ENCODE data around the gene PDLIM7. TPM values are rescaled to one million over a fixed set of nuclear protein-coding genes. Genes with fewer than 3 reads are reported as not detected.

The PDLIM7 gene
- total RNA-seq, 2 donors from 2014 or later, result 196 to 241 TPM

- H3K27me3 Mint-ChIP-seq (ENCODE audit: insufficient read depth), result no peaks in the 10 kb centered on the region
- DNase-seq, result no peak
- Histone ChIP-seq H3K36me3 (ENCODE audit: control insufficient read depth, insufficient read depth, low read length) (peaks cover 86% of the 10 kb centered on the region), H3K4me1 (ENCODE audit: control insufficient read depth, insufficient read depth, low read length) (peaks cover 13% of the 10 kb centered on the region), H3K27ac (ENCODE audit: low read depth, low read length) (no peak overlapping the region), H3K9me3 (ENCODE audit: control insufficient read depth, low read length) (no peaks in the 10 kb centered on the region), H3K9ac (ENCODE audit: extremely low read depth, low read length, poor library complexity, severe bottlenecking) (no peak overlapping the region), H3K27me3 (ENCODE audit: control insufficient read depth, insufficient read depth, low read length, poor library complexity, severe bottlenecking) (no peaks in the 10 kb centered on the region), H3K4me3 (ENCODE audit: low read length) (no peak overlapping the region)
- H3K36me3 Mint-ChIP-seq (ENCODE audit: low read depth), result peaks cover 58% of the 10 kb centered on the region
- 95 to 100% methylated on average over 2 of the region's 2 CpGs for WGBS, 2 experiments (ENCODE audit: insufficient coverage in 1 of 2, insufficient read length in 1 of 2)
- no peak overlapping the region for H3K4me3 Mint-ChIP-seq
- TF ChIP-seq, protein P1, sequence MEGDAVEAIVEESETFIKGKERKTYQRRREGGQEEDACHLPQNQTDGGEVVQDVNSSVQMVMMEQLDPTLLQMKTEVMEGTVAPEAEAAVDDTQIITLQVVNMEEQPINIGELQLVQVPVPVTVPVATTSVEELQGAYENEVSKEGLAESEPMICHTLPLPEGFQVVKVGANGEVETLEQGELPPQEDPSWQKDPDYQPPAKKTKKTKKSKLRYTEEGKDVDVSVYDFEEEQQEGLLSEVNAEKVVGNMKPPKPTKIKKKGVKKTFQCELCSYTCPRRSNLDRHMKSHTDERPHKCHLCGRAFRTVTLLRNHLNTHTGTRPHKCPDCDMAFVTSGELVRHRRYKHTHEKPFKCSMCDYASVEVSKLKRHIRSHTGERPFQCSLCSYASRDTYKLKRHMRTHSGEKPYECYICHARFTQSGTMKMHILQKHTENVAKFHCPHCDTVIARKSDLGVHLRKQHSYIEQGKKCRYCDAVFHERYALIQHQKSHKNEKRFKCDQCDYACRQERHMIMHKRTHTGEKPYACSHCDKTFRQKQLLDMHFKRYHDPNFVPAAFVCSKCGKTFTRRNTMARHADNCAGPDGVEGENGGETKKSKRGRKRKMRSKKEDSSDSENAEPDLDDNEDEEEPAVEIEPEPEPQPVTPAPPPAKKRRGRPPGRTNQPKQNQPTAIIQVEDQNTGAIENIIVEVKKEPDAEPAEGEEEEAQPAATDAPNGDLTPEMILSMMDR (conservative IDR thresholded peaks at IDR 0.05), result no peak
- no peaks in the 10 kb centered on the region for H3K9me3 Mint-ChIP-seq
- peaks cover 10% of the 10 kb centered on the region for H3K4me1 Mint-ChIP-seq
- peak overlapping the region; percentile 21 for H3K27ac Mint-ChIP-seq
Observed at GRCh38 chr5:177539411-177539810, 42.0 kb upstream of the PDLIM7 start.

GRCh38 chr5:177538876-177539275 lies 41.5 kb upstream of the PDLIM7 start:
- no peak for DNase-seq
- no peaks in the 10 kb centered on the region for H3K9me3 Mint-ChIP-seq
- H3K27me3 Mint-ChIP-seq (ENCODE audit: insufficient read depth), result no peaks in the 10 kb centered on the region
- Histone ChIP-seq H3K27ac (ENCODE audit: low read depth, low read length) (no peak overlapping the region), H3K9ac (ENCODE audit: extremely low read depth, low read length, poor library complexity, severe bottlenecking) (no peak overlapping the region), H3K27me3 (ENCODE audit: control insufficient read depth, insufficient read depth, low read length, poor library complexity, severe bottlenecking) (no peaks in the 10 kb centered on the region), H3K4me1 (ENCODE audit: control insufficient read depth, insufficient read depth, low read length) (peaks cover 8% of the 10 kb centered on the region), H3K4me3 (ENCODE audit: low read length) (no peak overlapping the region), H3K9me3 (ENCODE audit: control insufficient read depth, low read length) (no peaks in the 10 kb centered on the region), H3K36me3 (ENCODE audit: control insufficient read depth, insufficient read depth, low read length) (peaks cover 86% of the 10 kb centered on the region)
- H3K4me3 Mint-ChIP-seq, result no peak overlapping the region
- peaks cover 60% of the 10 kb centered on the region for H3K36me3 Mint-ChIP-seq (ENCODE audit: low read depth)
- TF ChIP-seq, protein P1 (conservative IDR thresholded peaks at IDR 0.05), result no peak
- H3K4me1 Mint-ChIP-seq, result peaks cover 5% of the 10 kb centered on the region
- WGBS, 2 experiments (ENCODE audit: insufficient coverage in 1 of 2, insufficient read length in 1 of 2), result 94 to 95% methylated on average over 6 to 10 of the region's 10 CpGs
- H3K27ac Mint-ChIP-seq, result no peak overlapping the region

- no peak overlapping the region for H3K4me3 Mint-ChIP-seq
- no peaks in the 10 kb centered on the region for H3K4me1 Mint-ChIP-seq
- H3K27me3 Mint-ChIP-seq (ENCODE audit: insufficient read depth), result no peaks in the 10 kb centered on the region
- peak overlapping the region; percentile 80 for H3K27ac Mint-ChIP-seq
- no peaks in the 10 kb centered on the region for H3K27me3 ChIP-seq (ENCODE audit: control insufficient read depth, insufficient read depth, low read length, poor library complexity, severe bottlenecking)
- no peak overlapping the region for H3K9ac ChIP-seq (ENCODE audit: extremely low read depth, low read length, poor library complexity, severe bottlenecking)
- peaks cover 85% of the 10 kb centered on the region for H3K36me3 ChIP-seq (ENCODE audit: control insufficient read depth, insufficient read depth, low read length)
- H3K27ac ChIP-seq (ENCODE audit: low read depth, low read length), result no peak overlapping the region
- TF ChIP-seq, protein P1 (conservative IDR thresholded peaks at IDR 0.05), result no peak
- peaks cover 65% of the 10 kb centered on the region for H3K36me3 Mint-ChIP-seq (ENCODE audit: low read depth)
- no peaks in the 10 kb centered on the region for H3K9me3 ChIP-seq (ENCODE audit: control insufficient read depth, low read length)
- H3K4me3 ChIP-seq (ENCODE audit: low read length), result no peak overlapping the region
- DNase-seq, result no peak
- 72 to 87% methylated on average over 6 to 15 of the region's 15 CpGs for WGBS, 2 experiments (ENCODE audit: insufficient coverage in 1 of 2, insufficient read length in 1 of 2)
- no peaks in the 10 kb centered on the region for H3K9me3 Mint-ChIP-seq
- no peaks in the 10 kb centered on the region for H3K4me1 ChIP-seq (ENCODE audit: control insufficient read depth, insufficient read depth, low read length)
Observed at GRCh38 chr5:177537389-177538361, 40.3 kb upstream of the PDLIM7 start.

All from endodermal cell (in vitro differentiated cells).